MG63 (cell line): ENCODE results near the gene HOXA10. TPM values are rescaled to one million over a fixed set of nuclear protein-coding genes. Genes with fewer than 3 reads are reported as not detected.

Experiments
- DNase-seq: peaks from one replicate; pipeline ENCODE4 v3.0.0-alpha.2; 2020
- H3K27me3 ChIP-seq: fragments of 250-450 bp; sonication (Bioruptor Pico); 2 replicates; pipeline ENCODE4 v1.5.1; 2020; ENCODE audit warnings: mild to moderate bottlenecking, moderate library complexity
- H3K36me3 ChIP-seq: fragments of 250-450 bp; sonication (Bioruptor Pico); 2 replicates; pipeline ENCODE4 v1.5.1; 2020; ENCODE audit warnings: mild to moderate bottlenecking, moderate library complexity
- H3K4me3 ChIP-seq: fragments of 250-450 bp; sonication (Bioruptor Pico); 2 replicates; pipeline ENCODE4 v1.5.1; 2020; ENCODE audit warnings: mild to moderate bottlenecking, moderate library complexity
- H3K9me3 ChIP-seq: fragments of 250-450 bp; sonication (Bioruptor Pico); 2 replicates; pipeline ENCODE4 v1.5.1; 2020; ENCODE audit warnings: mild to moderate bottlenecking, moderate library complexity
- total RNA-seq: library from RNA; depleted of rRNA; stranded (reverse); fragments of >200 nt; shearing (Covaris generic); gene quantifications from 2 replicates; pipeline ENCODE4 v1.2.3, GENCODE V29; 2014; ENCODE audit warnings: low replicate concordance; rRNA removed

HOXA10 gene
- total RNA-seq, 1 experiment from 2014 or later = 26.7 TPM

DNA sequence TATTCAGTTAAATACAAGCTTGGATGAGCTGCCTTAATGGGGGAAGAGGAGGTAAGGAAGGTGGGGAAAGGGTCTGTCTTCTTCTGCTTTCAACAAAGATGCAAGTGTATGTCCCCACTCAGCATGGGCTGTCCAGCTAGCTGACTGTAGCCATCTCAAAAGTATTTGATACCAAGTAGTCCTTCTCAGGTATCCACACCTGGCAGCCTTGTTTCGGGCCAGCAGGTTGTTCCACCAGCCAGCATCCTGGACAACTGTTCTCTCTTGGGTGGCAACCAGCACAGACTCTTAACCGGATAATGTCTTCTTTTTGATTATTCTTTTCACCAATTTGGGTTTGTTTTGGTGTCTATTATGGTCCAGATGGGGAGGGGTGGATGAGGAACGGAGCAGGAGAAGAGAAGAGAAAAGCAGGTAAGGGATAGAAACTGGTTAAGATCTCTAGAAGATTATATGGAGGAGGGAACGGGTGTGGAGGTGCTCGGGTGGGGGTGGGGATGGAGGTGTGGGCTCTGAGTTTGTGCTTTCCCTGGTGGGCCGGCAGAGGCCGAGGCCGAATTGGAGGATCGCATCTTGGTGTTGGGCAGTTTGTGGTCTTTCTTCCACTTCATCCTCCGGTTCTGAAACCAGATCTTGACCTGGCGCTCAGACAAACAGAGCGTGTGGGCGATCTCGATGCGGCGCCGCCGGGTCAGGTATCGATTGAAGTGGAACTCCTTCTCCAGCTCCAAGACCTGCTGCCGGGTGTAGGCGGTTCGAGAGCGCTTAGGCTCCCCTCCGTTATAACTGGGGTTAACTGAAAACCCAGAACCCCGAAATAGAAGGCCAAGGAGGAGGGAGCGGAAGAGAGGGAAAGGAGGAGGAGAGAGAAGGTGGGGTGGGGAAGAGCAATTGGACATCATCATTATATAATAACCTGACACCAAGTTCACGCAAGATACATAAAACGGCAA lies 45.1 kb downstream of the HOXA10 start:
- Histone ChIP-seq H3K27me3 (no peaks in the 10 kb centered on the region), H3K4me3 (peak overlapping the region; percentile 66), H3K36me3 (peaks cover 10% of the 10 kb centered on the region; the same call in 1 of the 2 replicates), H3K9me3 (no peaks in the 10 kb centered on the region)
- DNase-seq = no peak

- Histone ChIP-seq H3K27me3 (no peaks in the 10 kb centered on the region), H3K36me3 (peaks cover 10% of the 10 kb centered on the region; the same call in 1 of the 2 replicates), H3K4me3 (no peak overlapping the region), H3K9me3 (no peaks in the 10 kb centered on the region)
- no peak for DNase-seq
Measured at GRCh38 chr7:27128034-27128433, 46.1 kb downstream of the HOXA10 start.

GRCh38 chr7:27126596-27127327 lies 47.4 kb downstream of the HOXA10 start:
- Histone ChIP-seq H3K36me3 (peaks cover 10% of the 10 kb centered on the region; the same call in 1 of the 2 replicates), H3K27me3 (no peaks in the 10 kb centered on the region), H3K4me3 (no peak overlapping the region), H3K9me3 (no peaks in the 10 kb centered on the region)
- DNase-seq = no peak

- no peak for DNase-seq
- Histone ChIP-seq H3K27me3 (no peaks in the 10 kb centered on the region), H3K4me3 (no peak overlapping the region)
Measured at GRCh38 chr7:27125986-27126394, 48.1 kb downstream of the HOXA10 start.

GRCh38 chr7:27124902-27125689 lies 49.0 kb downstream of the HOXA10 start:
- H3K27me3 ChIP-seq = no peaks in the 10 kb centered on the region
- peaks cover 10% of the 10 kb centered on the region; the same call in 1 of the 2 replicates for H3K36me3 ChIP-seq
- DNase-seq = no peak
- no peak overlapping the region for H3K4me3 ChIP-seq
- H3K9me3 ChIP-seq = no peaks in the 10 kb centered on the region

More at GRCh38 chr7:27125986-27126394, 48.1 kb downstream of the HOXA10 start:
- H3K9me3 ChIP-seq = no peaks in the 10 kb centered on the region
- H3K36me3 ChIP-seq = peaks cover 10% of the 10 kb centered on the region; the same call in 1 of the 2 replicates

DNA sequence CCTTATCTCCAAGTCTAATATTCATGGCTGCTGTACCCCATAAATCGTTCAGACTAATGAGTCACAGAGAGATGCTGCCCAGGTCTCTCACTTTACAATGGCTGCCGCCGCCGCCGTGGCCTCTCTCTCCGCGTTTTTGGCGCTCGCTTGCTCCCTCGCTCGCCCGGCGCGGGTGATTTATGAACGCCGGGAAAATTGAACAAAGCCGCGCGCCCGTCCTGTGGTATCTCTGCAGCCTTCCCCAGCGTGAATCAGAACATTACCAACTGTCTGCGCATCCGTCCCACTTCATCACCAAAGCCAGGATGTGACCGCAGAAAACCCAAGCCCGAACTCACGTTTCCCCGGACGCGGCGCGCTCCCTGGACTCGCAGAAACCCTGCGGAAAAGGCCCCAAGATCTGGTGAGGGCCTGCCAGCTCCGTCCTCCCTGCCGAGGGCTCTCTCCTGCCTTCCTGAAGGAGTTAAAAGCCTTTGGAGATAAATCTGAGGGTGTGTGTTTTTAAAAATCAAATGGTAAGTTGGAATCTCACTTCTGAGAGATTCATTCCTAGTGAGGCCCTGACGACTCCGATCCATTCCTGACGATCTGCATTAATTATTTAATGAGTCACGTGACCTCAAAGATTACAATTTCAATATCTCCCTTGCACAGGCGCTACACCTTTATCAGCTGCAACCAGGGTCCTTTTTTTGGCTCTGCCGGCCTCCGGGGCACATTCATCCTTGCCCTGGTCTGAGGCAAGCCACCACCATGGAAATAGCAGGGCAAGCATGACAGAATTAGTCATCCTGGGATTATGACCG lies 49.8 kb downstream of the HOXA10 start:
- no peak for DNase-seq
- Histone ChIP-seq H3K4me3 (no peak overlapping the region), H3K9me3 (no peaks in the 10 kb centered on the region)

GRCh38 chr7:27123477-27124053 lies 50.6 kb downstream of the HOXA10 start:
- Histone ChIP-seq H3K27me3 (no peaks in the 10 kb centered on the region), H3K9me3 (no peaks in the 10 kb centered on the region), H3K36me3 (peaks cover 2% of the 10 kb centered on the region; the same call in 1 of the 2 replicates), H3K4me3 (no peak overlapping the region)
- DNase-seq = no peak

More for the DNA sequence above, 49.8 kb downstream of the HOXA10 start:
- Histone ChIP-seq H3K36me3 (peaks cover 9% of the 10 kb centered on the region; the same call in 1 of the 2 replicates), H3K27me3 (no peaks in the 10 kb centered on the region)

GRCh38 chr7:27123007-27123476 lies 51.1 kb downstream of the HOXA10 start:
- no peak overlapping the region for H3K4me3 ChIP-seq
- DNase-seq = no peak
- no peaks in the 10 kb centered on the region for H3K9me3 ChIP-seq
- H3K27me3 ChIP-seq = no peaks in the 10 kb centered on the region
- no peaks in the 10 kb centered on the region for H3K36me3 ChIP-seq

DNA sequence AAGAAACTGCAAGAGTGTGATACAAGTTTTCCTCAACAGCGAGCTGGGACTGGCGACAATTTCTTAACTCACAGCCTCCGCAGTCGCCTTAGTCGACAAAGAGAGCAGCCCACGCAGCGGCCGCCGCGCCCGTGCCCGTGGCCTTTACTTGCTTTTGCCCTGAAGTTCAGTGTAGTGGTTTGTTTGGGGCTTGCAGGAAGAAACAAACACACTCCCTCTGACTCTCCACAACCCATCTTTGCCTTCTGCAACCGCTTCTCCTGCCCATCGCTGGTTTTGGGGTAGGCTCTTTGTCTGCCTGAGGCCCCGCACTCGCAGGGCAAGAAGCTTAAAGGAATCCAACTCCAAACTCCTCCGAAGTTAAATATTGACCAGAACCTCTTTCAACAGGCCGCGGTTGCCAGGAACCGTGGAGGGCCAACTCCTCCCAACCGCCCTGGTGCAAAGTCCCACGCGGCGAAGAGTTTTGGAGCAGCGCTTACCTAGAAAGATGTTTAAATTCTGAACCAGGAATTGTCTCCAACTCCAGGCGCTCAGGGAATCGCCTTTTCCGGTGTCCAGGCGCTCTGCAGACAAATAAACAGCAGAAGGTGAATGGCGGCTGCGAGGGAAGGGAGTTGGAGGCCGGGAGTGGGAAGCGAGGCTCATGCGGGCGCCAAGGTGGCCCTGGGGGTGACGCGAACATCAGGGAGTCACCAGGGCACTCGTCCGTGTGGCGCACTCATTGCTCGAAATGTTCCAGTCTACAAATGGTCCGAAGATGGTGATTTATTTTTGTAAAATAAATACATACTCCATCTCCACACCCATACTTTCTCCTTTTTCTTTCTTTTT lies 51.8 kb downstream of the HOXA10 start:
- H3K9me3 ChIP-seq = no peaks in the 10 kb centered on the region
- no peaks in the 10 kb centered on the region for H3K27me3 ChIP-seq
- no peaks in the 10 kb centered on the region for H3K36me3 ChIP-seq
- H3K4me3 ChIP-seq = no peak overlapping the region
- no peak for DNase-seq

DNA sequence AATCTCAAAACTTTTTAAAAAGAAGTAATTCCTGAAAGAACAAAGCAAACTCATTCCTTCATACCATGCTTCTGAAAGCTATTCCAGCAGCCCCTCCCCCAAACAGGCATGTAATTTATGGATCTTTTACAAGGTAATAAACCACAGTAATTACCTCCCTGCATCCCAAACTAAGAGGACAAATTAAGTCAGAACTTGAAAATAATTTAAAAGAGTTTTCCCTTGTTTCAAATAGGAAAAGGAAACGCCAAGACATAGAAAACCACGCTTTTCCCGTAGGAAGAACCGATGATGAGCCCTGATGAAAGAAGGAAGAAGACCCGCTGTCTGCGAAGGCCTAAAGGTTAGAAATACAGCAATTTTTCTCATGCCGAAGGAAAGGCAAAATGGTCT lies 52.4 kb downstream of the HOXA10 start:
- no peak for DNase-seq
- Histone ChIP-seq H3K4me3 (no peak overlapping the region), H3K9me3 (no peaks in the 10 kb centered on the region), H3K36me3 (no peaks in the 10 kb centered on the region), H3K27me3 (no peaks in the 10 kb centered on the region)

Other genes with a start within 250 kb of the HOXA10 start
- gene HOXA1, start 78.3 kb downstream of the HOXA10 start, total RNA-seq = 0.27 and 1.1 TPM in 2 replicates
- 0.35 TPM in 1 of 2 replicates, not detected in the other for gene HOXA2, start 71.6 kb downstream of the HOXA10 start, total RNA-seq
- gene HOXA4, start 43.6 kb downstream of the HOXA10 start, total RNA-seq = 1.5 TPM in 1 of 2 replicates, not detected in the other
- gene HOXA5, start 30.6 kb downstream of the HOXA10 start, total RNA-seq = 1.7 and 2.7 TPM in 2 replicates
- gene HOXA6, start 26.5 kb downstream of the HOXA10 start, total RNA-seq = 0.82 and 5.1 TPM in 2 replicates
- gene HOXA3, start 21.7 kb downstream of the HOXA10 start, total RNA-seq = 4.3 TPM in 1 of 2 replicates, not detected in the other
- 0.95 and 1.7 TPM in 2 replicates for gene HOXA7, start 17.6 kb downstream of the HOXA10 start, total RNA-seq
- 25.4 and 29.9 TPM in 2 replicates for gene HOXA9, start 8.8 kb downstream of the HOXA10 start, total RNA-seq
- gene HOXA11, start 10.9 kb upstream of the HOXA10 start, total RNA-seq = 3.2 and 3.7 TPM in 2 replicates
- 0.30 and 1.5 TPM in 2 replicates for gene HOXA13, start 25.8 kb upstream of the HOXA10 start, total RNA-seq
- gene EVX1, start 68.5 kb upstream of the HOXA10 start, total RNA-seq = not detected in 2 replicates